GM10248 (cell line): Measurements from ENCODE around the gene PPP2R5E.

Experiments used
- CTCF ChIA-PET: fragments of 300-600 bp; sonication (Branson Sonifier 250); formaldehyde crosslinking; extraction: SDS; loops from one replicate; lab custom pipeline; 2021; ENCODE audit warnings: antibody characterized with exemption; lab: Yijun Ruan, JAX
- POLR2A ChIA-PET: fragments of 350-650 bp; sonication (Branson Sonifier 250); formaldehyde crosslinking; extraction: SDS; loops from one replicate; lab custom pipeline; 2020; ENCODE audit warnings: antibody characterized with exemption; lab: Yijun Ruan, JAX
- DNase-seq: peaks from one replicate; pipeline ENCODE4 v3.0.0; 2012; ENCODE audit errors: extremely low spot score
- CTCF ChIP-seq: IDR thresholded peaks from 2 replicates; pipeline ENCODE4 v1.5.1; 2012; ENCODE audit warnings: mild to moderate bottlenecking, low read depth; ENCODE audit errors: extremely low read depth, missing control alignments, control extremely low read depth

PPP2R5E gene

DNA sequence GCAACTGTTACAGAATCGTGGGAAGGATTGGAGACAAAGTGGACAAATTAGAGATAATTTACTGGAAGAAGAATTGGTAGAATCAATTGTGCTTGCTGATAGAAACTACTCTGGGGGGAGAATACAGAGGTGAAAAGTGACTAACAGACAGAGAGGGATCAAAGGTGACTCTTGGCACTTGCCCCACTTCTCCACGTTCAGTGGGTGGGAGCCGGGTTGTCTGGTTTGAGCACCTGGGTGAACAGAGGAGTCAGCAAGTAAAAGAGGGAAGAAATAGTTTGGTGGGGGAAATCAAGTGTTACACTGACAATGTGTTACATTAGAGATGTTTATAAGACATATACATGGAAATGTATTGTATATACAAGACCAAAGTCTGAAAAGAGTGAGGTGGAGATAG is 69.1 kb downstream of the PPP2R5E start:
- ChIA-PET POLR2A (no interaction called here), CTCF (interaction anchor here (0.9 to 1.2 kb wide), 3 partner anchors 8 to 23 kb away, joined by 3 read pairs; no protein-coding TSS in a partner anchor)
- no peak for TF ChIP-seq CTCF
- no peak for DNase-seq

DNA sequence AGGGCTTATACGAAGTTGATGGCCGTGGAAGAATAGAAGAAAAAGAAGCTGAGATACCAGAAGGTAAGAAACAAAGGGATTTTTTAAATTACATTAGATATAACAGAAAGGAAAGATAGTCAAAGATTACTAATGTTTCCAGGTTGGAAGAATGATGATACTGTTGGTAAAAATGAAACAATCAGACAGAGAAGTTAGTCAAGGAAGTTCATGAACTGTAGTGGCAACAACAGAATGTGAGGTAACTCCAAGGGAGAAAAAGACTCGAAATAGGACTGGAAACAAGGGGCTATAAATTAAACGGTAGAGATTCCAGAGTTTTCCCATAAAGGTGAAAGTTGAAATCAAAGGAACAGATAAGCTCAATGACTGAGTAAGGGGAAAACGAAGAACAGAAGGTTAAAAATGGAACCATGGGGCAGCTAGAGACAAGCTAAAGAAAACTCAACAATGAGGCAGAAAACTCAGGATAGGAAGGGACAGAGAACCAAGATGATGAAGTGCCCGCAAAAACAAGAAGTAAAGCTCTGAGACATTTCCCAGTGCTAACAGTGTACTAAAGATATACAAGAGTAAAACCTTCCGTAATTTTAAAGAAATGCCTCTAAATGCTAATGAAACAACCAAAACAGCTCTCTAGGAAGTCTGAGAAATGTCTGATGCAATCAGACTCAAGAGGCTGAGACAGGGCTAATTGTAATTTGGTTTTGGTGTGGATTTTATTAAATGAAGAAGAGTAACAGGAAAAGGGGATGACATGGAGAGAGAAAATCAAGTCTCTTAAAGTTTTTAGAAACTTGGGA is 70.0 kb downstream of the PPP2R5E start:
- DNase-seq, result no peak
- ChIA-PET POLR2A (no interaction called here), CTCF (interaction anchor here (1.7 kb wide), 1 partner anchor 10 kb away, joined by 4 read pairs; no protein-coding TSS in a partner anchor)
- no peak for TF ChIP-seq CTCF

- TF ChIP-seq CTCF, result no peak
- peak; percentile 56 for DNase-seq
- POLR2A ChIA-PET, result no interaction called here
- CTCF ChIA-PET, result no interaction called here
Observed at GRCh38 chr14:63470962-63471793, 72.0 kb downstream of the PPP2R5E start.

DNA sequence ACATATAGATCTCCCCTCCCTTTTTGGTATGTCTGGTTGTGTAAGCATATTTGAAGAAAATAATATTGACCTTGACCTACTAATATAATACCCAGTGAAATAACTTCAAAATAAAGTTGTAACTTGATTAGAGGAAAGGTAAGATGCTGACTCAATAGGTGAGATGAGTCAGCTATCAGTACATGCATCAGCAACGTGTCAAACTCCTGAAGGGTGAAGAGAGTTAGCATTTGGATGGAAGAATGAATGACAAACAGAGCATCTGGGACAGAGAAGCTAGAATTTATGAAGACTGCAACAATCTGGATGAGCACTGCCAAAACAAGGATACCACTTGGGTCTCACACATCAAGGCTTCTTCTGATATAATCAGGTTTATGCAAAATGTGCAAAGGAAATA is 74.9 kb downstream of the PPP2R5E start:
- CTCF ChIA-PET, result interaction anchor here (1.0 to 2.7 kb wide), 4 partner anchors 8 to 30 kb away, joined by 3 to 9 read pairs (median 4); no protein-coding TSS in a partner anchor
- no peak for DNase-seq
- POLR2A ChIA-PET, result no interaction called here
- TF ChIP-seq CTCF, result no peak

- DNase-seq, result no peak
- ChIA-PET CTCF (interaction anchor here (1.0 to 2.7 kb wide), 5 partner anchors 8 to 38 kb away, joined by 3 to 9 read pairs (median 4); no protein-coding TSS in a partner anchor), POLR2A (no interaction called here)
- TF ChIP-seq CTCF, result no peak
Observed at GRCh38 chr14:63467440-63468072, 75.6 kb downstream of the PPP2R5E start.

- no peak for DNase-seq
- POLR2A ChIA-PET, result no interaction called here
Observed at GRCh38 chr14:63465347-63465746, 77.8 kb downstream of the PPP2R5E start.

More at GRCh38 chr14:63465347-63465746, 77.8 kb downstream of the PPP2R5E start:
- CTCF ChIA-PET, result interaction anchor here (0.6 to 1.2 kb wide), 2 partner anchors 9 to 839 kb away, joined by 3 read pairs; no protein-coding TSS in a partner anchor
- TF ChIP-seq CTCF, result no peak
